ENCODE results near the gene FBXL19.

FBXL19 gene, protein sequence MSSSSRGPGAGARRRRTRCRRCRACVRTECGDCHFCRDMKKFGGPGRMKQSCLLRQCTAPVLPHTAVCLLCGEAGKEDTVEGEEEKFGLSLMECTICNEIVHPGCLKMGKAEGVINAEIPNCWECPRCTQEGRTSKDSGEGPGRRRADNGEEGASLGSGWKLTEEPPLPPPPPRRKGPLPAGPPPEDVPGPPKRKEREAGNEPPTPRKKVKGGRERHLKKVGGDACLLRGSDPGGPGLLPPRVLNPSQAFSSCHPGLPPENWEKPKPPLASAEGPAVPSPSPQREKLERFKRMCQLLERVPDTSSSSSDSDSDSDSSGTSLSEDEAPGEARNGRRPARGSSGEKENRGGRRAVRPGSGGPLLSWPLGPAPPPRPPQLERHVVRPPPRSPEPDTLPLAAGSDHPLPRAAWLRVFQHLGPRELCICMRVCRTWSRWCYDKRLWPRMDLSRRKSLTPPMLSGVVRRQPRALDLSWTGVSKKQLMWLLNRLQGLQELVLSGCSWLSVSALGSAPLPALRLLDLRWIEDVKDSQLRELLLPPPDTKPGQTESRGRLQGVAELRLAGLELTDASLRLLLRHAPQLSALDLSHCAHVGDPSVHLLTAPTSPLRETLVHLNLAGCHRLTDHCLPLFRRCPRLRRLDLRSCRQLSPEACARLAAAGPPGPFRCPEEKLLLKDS

DNA sequence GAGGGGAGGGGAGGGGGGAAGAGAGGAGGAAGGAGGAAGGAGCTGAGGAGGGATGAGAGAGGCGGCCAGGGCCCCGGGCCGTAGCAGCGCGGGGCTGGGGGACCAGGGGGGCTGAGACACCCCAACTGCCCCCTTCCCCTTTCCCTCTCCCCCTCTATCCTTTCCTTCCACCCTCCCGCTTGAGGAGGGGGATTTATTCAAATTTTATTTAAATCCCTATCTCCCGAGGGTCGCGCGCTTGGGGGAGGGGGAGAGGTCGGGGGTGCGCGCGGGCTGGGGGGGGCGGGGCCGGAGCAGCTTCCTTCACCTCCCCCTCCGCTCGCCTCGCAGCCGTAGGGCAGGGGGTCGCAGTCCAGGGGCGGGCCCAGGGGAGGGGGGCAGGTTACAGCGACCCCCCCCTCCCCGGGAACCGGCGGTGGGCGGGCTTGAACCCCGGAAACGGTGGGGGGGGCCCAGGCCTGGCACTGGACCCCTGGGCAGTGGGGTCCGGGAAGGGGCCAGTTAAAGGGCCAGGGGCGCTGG is at the start of gene FBXL19:
TSS of gene FBXL19 (plus strand) at position 19 of the 522 bp plus-strand sequence. CDS start 2,183 bp downstream, outside the sequence.
- peak within 1 kb of the TSS; percentile 94 for H3K27ac ChIP-seq
- no peaks in the 10 kb centered on the region for H3K36me3 ChIP-seq
- peak within 1 kb of the TSS; percentile 93 to 95 for H3K4me3 ChIP-seq (ENCODE audit: low read depth in 1 of 2, low read length in 1 of 2)
- H3K4me1 ChIP-seq (ENCODE audit: control insufficient read depth in 1 of 2, insufficient read depth in 1 of 2, low read depth in 1 of 2, low read length in 1 of 2) = peaks cover 12 to 18% of the 10 kb centered on the region in 2 experiments
- no peaks in the 10 kb centered on the region for H3K27me3 ChIP-seq
- TF ChIP-seq, protein P1, sequence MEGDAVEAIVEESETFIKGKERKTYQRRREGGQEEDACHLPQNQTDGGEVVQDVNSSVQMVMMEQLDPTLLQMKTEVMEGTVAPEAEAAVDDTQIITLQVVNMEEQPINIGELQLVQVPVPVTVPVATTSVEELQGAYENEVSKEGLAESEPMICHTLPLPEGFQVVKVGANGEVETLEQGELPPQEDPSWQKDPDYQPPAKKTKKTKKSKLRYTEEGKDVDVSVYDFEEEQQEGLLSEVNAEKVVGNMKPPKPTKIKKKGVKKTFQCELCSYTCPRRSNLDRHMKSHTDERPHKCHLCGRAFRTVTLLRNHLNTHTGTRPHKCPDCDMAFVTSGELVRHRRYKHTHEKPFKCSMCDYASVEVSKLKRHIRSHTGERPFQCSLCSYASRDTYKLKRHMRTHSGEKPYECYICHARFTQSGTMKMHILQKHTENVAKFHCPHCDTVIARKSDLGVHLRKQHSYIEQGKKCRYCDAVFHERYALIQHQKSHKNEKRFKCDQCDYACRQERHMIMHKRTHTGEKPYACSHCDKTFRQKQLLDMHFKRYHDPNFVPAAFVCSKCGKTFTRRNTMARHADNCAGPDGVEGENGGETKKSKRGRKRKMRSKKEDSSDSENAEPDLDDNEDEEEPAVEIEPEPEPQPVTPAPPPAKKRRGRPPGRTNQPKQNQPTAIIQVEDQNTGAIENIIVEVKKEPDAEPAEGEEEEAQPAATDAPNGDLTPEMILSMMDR (IDR thresholded peaks at IDR 0.05) = no peak
- H3K9me3 ChIP-seq = no peaks in the 10 kb centered on the region

DNA sequence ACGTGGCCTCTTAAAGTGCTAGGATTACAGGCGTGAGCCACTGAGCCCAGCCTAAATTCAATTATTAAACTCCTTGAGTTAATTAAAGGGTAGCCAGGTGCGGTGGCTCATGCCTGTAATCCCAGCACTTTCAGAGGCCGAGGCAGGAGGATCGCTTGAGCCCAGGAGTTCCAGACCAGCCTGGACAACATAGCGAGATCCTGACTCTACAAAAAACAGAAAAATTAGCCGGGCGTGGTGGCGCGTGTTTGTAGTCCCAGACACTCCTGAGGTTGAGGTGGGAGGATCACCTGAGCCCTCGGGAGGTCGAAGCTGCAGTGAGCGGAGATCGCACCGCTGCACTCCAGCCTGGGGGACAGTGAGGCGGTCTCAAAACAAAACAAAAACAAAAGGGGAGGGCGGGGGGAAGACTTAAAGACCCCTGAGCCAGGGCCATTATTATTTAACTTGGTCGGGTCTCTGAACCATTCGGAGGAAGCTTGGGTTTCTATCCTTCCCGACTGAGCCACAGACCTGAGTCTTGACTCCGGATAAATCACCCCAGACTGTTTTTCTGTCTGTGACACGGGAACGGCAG is 49.0 kb upstream of the FBXL19 start:
- Histone ChIP-seq H3K36me3 (no peaks in the 10 kb centered on the region), H3K4me3 (ENCODE audit: low read depth in 1 of 2, low read length in 1 of 2) (peak overlapping the region; percentile 98 to 99), H3K27ac (peak overlapping the region; percentile 86), H3K9me3 (no peaks in the 10 kb centered on the region), H3K27me3 (no peaks in the 10 kb centered on the region), H3K4me1 (ENCODE audit: control insufficient read depth in 1 of 2, insufficient read depth in 1 of 2, low read depth in 1 of 2, low read length in 1 of 2) (peaks cover 24 to 28% of the 10 kb centered on the region in 2 experiments)
- TF ChIP-seq, protein P1 (IDR thresholded peaks at IDR 0.05) = no peak

DNA sequence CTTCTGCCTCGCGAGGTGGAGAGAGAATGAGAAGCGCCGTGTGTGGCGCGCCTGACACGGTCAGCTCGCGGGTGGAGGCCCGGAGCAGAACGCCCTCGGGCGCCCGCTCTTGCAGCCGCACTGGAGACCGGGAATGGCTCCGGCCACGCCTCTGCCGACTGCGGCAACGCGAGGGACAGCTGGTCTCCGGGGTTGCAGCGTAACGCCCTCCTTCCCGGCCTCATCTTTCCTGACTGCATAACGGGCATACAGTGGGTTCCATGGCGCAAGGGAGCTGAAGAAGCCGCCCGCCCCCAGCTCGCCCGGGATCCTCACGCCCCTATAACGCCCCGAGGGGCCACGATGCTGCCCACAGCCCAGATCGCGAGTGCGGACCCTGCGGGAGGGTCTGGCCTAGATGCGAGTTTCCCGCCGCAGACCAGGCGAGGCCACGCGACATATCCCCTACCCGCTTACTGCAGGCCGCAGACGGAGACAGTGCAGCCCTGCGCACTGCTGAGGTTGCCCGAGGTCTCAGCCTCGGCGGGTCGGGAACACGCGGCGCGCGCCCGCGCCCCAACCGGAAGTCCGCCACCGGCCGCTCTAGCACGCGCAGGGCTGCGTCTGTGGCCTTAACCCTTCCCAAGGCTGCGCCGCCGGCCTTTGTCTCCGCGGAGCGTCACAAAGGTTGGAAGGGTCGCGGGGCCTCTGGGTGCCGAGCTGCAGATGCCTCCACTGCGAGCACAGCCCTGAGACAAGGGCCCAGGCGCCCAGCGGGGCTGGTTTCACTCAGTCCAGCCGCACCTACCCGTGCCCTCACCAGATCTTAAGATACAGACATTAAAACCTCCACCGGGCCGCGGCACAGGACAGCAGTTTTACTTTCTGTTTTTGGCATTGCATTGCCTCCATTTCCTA is 48.3 kb upstream of the FBXL19 start:
- Histone ChIP-seq H3K27me3 (no peaks in the 10 kb centered on the region), H3K9me3 (no peaks in the 10 kb centered on the region), H3K4me3 (ENCODE audit: low read depth in 1 of 2, low read length in 1 of 2) (peak overlapping the region; percentile 98 to 99), H3K4me1 (ENCODE audit: control insufficient read depth in 1 of 2, insufficient read depth in 1 of 2, low read depth in 1 of 2, low read length in 1 of 2) (peaks cover 24 to 28% of the 10 kb centered on the region in 2 experiments), H3K36me3 (no peaks in the 10 kb centered on the region), H3K27ac (peak overlapping the region; percentile 86)
- TF ChIP-seq, protein P1 (IDR thresholded peaks at IDR 0.05) = peak; percentile 40

DNA sequence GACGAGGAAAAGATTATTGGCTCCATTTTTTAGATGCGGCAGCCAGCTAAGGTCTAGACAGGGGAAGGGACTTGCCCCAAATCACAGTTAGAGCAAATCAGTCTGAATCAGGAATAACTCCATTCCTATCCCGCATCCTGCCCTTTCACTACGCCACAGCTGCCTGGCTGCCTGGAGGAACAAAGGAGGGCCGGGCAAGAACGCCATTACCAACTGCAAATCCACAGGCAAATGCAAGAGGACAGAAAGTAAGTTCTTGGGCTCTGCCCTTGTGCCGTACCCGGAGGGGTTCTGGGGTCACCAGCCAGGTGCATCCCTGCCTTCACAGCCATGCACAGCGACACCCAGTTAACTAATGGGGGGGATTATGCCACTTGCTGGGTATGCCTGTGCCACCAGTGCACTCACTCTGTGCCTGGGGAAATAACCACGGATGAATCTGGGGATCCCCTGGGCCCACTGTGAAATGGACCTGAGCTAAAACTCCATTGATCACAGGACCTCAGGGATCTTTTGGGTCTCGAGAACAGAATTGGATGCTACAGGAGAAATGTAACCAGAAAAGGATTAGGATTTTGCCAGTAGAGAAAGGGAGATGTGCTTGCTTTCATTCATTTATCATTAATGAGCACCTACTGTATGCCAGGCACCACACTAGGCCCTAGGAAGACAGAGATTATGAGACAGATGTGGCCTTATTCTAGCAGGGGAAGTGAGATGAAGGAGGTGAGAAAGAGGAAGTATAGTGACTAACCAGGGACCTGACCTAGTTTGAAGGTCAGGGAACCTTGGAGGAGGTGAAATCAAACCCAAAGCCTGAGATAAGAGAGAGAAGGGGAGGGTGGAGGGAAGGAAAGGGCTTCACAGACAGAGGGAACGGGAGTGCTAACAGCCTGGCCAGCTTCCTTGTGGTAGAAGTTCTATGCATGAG is 47.2 kb upstream of the FBXL19 start:
- H3K27me3 ChIP-seq = no peaks in the 10 kb centered on the region

More for the DNA sequence above, 47.2 kb upstream of the FBXL19 start:
- Histone ChIP-seq H3K27ac (peak overlapping the region; percentile 86), H3K9me3 (no peaks in the 10 kb centered on the region), H3K4me1 (ENCODE audit: control insufficient read depth in 1 of 2, insufficient read depth in 1 of 2, low read depth in 1 of 2, low read length in 1 of 2) (peaks cover 24 to 28% of the 10 kb centered on the region in 2 experiments), H3K4me3 (ENCODE audit: low read depth in 1 of 2, low read length in 1 of 2) (peak overlapping the region; percentile 98 to 99), H3K36me3 (no peaks in the 10 kb centered on the region)
- TF ChIP-seq, protein P1 (IDR thresholded peaks at IDR 0.05) = no peak

All from neutrophil (primary cell).